Amniotic stem cell (primary cell): ENCODE measurements around the gene RIMOC1.

ENCODE experiments used
- DNase-seq: peaks from one replicate; lab custom pipeline; 2025; lab: John Stamatoyannopoulos, UW

The RIMOC1 gene, protein sequence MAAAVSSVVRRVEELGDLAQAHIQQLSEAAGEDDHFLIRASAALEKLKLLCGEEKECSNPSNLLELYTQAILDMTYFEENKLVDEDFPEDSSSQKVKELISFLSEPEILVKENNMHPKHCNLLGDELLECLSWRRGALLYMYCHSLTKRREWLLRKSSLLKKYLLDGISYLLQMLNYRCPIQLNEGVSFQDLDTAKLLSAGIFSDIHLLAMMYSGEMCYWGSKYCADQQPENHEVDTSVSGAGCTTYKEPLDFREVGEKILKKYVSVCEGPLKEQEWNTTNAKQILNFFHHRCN

DNA sequence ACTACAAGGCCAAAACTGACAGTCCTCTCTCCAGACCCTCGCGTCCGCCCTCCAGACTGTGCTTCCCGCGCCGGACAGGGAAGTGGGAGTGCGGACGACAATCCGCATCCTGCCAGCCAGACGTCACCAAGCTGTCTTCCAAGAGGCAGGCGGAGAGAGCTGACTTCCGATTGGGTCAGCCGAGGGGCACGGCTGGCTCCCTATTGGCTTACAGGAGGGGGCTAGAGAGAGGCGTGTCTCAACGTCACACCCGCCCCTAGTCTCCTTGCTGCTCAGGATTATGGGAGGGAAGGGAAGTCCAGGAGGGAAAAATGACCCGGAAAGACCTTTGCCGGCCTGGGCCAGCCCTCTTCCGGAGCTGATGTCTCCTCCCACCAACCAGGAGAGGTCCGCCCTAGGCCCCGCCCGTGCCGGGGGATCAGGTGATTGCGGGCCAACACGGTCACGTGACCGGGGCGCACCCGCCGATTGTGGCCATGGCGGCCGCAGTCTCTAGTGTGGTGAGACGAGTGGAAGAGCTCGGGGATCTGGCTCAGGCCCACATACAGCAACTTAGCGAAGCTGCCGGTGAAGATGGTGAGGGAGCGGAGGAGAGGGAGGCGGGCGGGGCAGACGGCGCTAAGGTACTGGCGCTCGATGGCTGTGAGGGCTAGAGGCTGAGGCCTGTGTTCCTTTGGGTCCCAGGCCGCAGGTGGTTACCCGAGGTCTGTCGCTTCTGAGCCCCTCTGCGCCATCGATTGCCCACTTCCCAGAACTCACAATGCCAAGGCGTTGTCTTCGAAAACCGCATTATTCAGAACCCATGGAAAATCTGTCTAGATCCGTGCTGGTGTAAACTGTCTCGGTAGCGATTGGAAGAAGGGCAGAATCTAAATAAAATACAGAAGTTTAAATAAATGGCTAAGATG lies at the start of gene RIMOC1:
Gene RIMOC1, plus strand, starts transcription at position 453 of the 908 bp plus-strand sequence. Its CDS starts 24 bp downstream, at position 477.
- DNase-seq: peak; percentile 97

DNA sequence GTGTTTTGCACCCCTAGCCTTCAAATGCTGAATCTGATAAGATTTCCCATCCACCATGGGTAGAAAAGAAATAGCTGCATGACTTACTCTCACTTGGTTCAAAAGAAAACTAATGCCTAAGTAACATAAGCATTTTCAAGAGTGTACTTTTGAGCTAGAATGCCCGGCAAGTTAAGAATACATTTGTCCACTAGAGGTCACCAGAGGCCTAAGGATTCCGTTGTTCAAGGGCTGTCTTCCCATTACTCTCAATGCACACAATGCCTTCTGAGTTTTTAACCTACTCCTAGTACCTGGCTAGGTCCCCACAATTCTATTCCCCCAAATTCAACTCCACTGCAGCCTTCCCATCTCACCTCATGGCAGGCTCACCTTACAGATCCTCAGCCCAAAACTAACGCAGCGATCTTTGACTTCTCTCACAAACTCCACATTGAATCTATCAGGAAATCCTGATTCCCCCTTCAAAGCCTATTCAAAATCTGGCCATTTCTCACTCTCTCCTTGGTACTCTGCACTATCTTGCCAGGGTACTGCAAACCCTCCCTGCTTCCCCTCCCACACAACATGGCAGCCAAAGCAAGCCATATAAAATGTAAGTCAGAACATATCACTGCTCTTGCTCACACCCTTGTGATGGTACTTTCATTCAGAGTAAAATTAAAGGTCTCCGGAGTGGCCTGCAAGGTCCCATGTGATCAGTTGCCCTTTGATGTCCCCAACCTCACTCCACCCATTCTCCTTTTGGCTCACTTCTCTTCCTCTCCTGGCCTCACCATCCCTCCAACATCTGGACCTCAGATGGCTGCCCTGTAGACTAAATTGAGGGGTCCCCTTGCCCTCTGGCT lies 47.3 kb upstream of the RIMOC1 start:
- peak; percentile 49 for DNase-seq

DNA sequence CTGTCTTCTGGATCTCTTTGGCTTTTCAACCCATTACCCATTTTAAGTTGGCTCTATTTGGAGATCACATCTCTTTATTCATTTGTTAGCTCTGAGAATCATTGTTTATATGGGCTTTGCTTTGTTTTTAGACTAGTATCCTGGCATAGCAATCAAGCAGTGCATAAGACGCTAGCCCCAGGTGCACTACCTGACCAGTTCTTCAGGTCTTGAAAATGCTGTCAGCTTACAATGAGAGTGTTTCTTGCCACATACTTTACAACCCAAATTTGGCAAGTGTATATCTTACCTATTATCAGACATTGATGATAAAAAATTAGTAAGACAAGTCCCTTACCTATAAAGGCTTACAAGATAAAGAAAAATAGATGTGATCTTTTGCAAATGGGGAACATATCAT lies 46.2 kb upstream of the RIMOC1 start:
- no peak for DNase-seq

DNA sequence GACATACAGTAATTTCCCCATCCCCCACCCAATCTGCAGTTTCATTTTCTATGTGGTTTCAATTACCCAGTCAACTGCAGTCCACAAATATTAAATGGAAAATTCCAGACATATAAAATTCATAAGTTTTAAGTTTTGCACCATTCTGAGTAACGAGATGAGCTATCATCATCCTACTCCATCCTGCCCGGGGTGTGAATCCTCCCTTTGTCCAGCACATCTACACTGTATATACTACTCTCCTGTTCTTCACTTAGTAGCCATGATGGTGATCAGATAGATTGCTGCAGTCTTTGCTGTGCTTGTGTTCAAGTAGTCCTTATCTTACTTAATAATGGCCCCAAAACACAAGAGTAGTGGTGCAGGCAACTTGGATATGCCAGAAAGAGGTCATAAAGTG lies 45.3 kb upstream of the RIMOC1 start:
- DNase-seq: no peak

DNA sequence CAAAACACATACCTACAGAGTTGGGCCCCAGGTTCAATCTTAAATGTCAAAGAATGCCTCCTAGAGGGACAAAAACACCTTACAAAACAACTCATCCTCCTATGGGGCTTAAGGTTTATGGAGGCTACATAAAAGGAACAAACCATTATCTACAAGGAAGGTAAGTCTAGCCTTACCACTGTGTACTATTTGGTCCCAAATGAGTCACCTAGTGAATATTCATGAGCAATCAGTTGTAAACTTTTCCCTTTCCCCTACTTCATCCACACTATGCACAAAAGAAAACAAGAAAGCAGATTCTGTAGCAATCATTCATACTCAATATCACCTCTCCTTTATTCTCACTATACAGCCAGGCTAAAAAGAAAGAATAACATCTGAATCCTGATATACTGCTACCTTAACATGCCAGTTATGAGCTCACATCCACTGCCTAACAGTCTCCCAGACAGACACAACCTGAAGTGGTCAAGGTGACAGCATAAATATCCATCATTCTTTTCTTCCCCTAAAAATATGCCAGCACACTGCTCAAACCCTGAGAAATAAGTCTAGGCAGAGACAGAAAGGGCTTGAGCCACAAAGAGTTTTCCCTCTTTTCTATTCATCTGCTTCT lies 40.2 kb upstream of the RIMOC1 start:
- no peak for DNase-seq

DNA sequence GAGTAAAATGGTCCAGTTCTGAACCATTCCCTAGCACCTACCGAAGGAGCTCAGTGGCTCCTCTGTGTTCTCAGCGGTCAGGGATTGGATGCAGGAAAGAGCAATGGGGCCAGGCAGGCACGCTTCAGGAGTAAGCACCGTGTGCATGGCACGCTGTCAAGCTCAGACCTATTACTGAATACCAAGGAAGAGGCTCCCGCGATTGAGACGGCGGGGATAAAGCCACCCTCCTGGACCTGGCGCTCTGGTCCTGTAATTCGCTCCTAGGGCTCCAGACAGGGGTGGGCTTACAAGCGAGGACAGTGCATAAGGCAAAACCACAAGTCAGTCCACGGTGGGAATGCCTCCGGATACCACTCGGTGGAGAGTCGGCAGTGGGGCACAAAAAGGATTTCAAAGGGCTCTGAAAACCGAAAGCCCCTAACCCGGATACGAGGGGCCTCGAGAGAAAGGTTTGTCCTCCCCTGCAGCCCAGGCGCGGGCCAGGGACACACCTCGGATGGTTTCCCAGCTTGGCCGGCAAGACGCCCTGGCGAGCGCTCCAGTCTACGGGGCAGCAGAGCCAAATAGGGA lies 34.9 kb upstream of the RIMOC1 start:
- DNase-seq: peak; percentile 3

DNA sequence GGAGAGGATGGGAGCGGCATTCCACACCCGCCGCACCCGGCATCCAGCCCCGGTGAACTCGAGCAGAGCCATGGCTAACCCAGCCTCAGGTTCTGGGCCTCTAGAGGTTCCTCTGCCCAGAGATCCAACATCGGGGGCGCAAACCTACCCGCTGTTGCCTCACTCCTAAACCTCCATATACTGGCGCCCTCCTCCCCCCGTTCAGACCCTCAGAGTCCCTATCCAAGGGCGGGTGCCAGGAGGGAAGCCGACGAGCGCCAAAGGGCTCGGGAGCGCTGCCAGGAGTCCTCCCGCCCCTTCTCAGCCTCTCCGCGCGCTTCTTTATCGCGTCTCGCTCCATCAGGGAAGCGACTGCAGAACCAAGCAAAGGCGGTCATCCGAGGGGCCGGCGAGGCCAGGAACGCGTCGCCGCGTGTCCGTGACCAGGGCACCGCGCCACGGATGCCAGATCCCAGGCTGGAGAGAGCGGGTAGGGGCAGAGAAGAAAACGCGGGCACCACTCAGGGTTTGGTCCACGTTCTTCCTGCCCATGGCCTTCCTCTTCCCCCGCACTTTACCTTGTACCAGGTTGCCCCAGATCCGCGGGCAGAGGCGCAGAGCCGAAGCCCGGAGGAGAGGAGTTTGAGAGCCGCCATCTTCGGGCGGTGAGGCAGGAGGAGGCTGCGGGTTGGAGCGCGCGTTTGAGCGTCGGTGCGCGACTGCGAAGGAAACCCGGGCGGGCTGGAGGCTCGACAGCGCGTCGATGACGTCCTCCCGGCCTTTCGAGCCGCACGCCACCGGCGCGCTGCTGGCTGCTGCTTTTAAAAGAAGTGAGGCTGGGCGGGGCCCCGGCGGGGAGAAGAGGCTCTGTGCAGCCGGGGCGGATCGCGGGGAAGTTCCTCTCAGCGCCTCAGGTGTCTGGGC lies 34.2 kb upstream of the RIMOC1 start, which contains the start of gene OXCT1:
Gene OXCT1, minus strand, starts transcription at position 702 of the 903 bp plus-strand sequence. Its CDS starts 67 bp downstream, at position 635.
- DNase-seq: peak; percentile 76

DNA sequence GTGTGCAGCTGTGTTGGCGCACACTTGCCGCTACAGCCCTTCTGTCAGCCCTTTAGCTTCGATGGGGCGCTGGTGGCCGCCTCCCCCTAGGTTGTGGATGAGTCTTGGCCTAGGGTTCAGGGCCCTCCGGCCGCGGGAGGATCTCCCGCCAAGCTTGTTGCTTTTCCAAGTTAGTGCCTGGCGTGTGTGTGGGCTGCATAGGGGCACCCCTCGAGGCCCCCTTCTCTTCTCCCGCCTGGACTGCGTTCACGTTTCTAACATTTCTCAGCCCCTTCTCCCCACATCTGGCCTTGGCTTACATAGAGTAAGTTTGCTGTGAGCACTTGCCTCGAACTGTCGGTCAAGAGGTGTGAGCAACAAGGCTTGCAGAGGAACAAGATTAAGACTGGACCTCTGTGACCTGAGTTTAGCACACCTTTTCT lies 33.5 kb upstream of the RIMOC1 start:
- DNase-seq: no peak

DNA sequence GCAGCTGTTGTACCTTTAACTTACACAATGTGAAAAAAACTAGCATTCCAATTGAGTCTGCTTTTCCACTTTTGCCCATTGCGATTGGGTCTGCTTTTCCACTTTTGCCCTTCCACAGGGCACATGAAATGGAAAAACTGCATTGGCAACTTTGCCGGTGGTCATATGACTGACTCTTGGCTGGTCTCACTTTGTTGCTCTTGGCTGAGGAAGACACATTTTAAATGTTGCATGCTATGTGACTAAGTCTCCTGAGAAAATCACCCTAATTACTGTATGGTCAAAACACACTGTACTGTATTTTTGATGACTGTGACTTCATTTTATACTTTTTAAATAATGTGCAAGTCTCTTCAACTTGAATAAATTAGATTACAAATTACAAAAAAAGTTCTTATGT lies 32.3 kb upstream of the RIMOC1 start:
- peak; percentile 68 for DNase-seq

DNA sequence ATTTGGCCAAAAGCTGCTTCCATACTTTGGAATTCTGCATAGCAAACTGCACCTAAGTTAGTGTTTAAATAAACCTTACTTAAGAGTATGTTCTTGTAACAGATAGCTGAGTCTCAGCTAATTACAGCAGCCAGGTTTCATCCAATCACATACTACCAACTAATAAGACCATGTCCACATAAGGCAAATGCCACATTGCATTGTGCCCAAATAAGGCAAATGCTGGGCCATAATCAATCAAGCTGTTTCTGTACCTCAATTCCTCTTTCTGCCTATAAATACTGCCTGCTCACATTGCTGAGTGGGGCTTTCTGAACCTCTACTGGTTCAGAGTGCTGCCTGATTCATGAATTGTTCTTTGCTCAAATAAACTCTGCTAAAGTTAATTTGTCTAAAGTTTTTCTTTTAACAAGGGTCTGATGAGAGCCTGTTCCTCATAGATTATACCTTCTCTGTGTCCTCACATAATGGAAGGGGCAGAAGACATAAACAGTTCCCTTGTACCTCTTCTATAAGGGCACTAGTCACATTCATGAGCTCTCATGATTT lies 29.6 kb upstream of the RIMOC1 start:
- DNase-seq: no peak

DNA sequence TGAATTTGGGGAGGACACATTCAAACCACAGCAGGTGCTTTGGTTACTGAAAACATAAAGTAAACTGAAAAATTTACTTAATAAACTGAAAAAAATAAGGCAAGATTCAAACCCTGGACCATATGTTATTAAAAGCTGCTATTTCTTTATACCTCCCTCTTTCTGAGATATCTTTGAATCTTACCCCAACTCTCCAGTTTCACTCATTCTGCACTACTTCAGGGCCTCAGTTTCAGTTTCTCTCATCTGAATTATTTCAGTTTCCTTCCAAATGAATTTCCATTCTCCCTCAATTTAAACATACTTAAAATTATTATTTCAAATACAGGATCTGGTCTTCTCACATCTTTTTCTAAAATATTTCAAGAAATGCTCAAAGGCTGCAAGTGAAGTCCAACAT lies 29.0 kb upstream of the RIMOC1 start:
- DNase-seq: no peak

DNA sequence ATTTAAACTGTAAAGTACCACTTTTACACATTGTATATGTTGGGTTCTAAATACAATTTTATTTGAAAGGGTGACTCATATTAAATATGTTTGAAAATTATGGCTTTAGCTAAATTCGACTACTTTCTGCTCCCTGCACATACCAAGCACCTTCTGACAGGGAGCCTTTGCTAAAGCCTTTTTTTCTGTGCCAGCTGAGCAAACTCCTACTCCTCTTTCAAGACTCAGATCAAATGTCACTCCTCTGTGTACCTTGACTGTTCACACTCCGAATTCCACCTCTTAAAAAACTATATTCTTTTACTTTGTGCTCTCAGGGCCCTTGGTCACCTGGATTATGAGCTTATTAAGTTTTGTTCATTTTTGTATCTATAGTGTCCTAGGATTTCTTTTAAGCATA lies 27.5 kb upstream of the RIMOC1 start:
- no peak for DNase-seq

DNA sequence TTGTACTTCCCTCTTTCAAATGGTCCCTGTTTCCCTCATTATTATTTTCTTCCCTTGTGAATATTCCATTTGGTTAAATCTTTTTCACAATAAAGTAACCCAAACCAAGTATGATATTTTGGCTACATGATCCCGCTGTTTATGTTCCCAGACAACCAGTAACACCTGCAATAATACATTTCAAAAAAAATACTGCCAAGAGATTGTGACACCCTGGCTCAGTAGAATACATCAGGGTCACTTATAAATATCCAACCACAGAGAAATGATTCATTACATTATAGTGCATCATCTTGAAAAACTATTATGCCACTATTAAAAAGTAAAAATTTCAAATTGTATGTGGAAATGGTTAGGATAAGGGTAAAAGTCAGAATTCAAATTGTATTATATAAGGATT lies 26.7 kb upstream of the RIMOC1 start:
- no peak for DNase-seq

DNA sequence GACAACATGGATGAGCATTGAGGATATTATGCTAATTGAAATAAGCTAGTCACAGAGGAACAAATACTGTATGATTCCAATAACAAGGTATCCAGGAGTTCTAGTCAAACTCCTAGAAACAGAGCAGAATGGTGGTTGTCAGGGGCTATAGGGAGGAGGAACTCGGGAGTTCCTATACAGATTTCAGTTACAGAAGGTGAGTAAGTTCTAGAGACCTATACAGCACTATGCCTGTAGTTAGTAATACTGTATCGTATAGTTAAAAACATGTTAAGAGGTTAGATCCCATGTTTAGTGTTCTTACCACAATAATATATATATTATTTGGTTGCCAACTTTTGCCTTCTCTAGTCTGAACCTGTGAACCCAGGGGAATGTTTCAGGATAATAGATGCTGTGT lies 26.0 kb upstream of the RIMOC1 start:
- DNase-seq: no peak

DNA sequence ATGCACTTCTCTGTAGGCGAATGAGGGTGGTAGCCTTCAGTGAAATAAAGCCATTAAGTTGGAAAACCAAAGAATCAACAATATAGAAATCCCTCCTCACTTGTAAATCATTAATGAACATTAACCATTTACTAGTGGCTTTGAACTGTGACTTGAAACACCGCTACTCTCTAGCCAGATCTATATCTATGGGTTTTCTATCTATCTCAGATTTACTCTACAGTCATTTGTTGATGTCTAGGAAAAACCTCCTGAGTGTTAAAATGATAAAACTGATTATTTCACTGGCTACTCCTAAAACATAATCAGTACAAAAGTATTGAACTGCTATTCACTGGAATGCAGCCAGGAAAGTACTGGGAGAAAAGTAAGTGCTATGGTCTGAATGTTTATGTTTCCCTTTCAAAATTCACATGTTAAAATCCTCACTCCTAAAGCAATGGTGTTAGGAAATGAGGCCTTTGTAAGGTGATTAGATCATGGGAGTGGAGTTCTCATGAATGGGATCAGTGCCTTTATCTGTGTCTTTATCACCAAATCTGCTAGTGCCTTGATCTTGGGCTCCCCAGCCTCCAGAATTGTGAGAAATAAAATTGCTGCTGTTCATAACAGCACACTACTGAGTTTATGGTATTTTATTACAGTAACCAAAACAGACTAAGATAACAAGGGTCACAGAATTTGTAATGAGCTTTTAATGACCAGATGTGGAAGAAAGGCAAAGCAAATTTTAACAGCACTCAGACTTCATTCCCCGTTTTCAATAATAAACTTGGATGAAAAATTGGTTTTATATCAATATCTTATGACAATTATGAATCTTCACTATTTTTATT lies 25.3 kb upstream of the RIMOC1 start:
- no peak for DNase-seq

DNA sequence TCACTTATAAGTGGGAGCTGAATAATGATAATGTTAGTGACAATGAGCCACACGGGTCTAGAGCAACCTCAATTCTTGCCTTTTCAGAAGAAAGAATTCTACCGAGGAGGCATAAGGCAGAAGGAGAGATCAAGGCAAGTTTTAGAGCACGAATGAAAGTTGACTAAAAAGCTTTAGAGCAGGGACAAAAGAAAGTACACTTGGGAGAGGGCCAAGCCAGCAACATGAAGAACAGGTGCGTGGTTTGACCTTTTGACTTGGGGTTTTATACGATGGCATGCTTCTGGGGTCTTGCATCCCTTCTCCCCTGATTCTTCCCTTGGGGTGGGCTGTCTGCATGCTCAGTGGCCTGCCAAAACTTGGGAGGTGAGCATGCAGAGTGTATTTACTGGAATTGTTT lies 21.4 kb upstream of the RIMOC1 start:
- DNase-seq: no peak

DNA sequence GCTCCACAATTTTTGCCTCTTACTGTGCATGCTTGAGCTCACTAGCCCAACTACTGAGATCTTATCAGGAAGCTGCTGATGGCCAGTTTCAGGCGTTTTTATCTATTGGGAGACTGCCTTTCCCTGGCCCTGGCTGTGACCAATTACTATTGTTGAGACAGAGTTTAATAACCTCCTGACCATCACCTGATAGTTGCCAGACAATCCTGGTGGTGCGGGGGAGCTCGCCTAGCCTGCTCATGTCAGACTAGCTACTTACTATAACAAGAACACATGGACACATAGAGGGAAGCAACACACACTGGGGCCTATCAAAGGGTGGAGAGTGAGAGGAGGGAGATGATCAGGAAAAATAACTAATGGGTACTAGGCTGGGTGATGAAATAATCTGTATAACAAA lies 20.9 kb upstream of the RIMOC1 start:
- DNase-seq: no peak

DNA sequence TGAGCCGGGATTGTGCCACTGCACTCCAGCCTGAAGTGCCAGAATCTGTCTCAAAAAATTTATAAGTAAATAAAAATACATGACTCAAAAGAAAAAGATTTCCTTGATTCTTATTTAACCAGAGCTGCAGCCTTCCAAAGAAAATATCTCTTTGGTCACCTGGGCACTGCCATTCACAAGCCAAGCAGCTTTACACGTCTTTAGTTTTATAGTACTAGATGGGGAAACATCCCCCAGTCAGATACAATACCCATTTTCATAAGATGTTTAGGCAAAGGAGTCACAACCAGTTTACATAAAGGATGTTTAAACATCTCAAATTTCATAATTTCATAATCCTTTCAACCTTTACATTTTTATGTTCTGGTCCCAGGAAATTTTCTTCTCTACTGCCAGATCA lies 20.2 kb upstream of the RIMOC1 start:
- DNase-seq: no peak

DNA sequence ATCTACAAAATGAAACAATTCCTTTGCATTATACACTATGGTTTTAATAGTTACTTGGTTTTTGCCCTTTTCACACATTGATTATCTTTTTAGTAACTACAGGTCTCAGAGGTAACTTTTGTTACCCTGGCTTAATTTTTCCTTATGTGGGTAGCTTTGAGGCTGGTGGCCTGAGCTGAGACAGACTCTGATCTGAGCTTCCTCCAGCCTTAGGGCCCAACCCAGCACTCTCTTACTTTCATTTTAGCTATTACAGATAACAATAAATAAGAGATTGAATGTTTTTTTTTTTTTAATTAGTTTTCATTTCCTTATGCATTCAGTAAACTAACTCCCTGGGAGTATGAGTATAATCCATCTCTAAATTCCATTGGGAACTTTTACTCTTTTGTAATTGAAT lies 18.9 kb upstream of the RIMOC1 start:
- no peak for DNase-seq
